Body of pancreas (tissue), 4 donors: Measurements from ENCODE around the gene NBL1.

ENCODE experiments used
- POLR2A ChIP-seq, 3 donors: fragments of 450-650 bp; IDR thresholded peaks; one replicate each; pipeline ENCODE4 v1.6.1; 2016; ENCODE audit warnings: antibody characterized with exemption in 3 of 3, mild to moderate bottlenecking in 2 of 3
- TF ChIP-seq, protein P1 (sequence below), 7 experiments: fragments of 450-650 bp in 4 of 7; fragments of 200-600 bp in 3 of 7; sonication (generic) in 3 of 7; IDR thresholded peaks; one replicate each; pipeline ENCODE4 v1.5.1; 2016 to 2019; ENCODE audit warnings: antibody characterized with exemption in 7 of 7

DNA sequence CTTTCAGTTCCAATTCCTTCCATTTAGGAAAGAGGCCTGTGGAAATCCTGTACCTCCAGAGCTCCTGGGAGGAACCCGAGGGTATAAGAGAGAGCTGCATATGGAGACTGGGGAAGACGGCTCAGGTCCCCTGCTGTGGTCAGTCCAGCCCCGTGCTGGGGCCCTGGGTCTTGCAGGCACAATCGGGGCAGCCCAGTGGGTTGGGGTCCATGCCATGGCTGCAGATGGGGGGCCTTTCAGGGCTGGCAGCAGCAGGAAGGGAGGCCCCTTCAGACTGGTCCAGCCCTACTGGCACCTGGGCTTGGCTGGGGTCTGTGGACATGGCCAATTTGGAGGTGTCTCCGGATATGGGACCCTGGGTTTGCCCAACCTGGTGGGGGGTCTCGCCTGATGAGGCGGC, 38.8 kb downstream of the NBL1 start:
- TF ChIP-seq, protein P1, sequence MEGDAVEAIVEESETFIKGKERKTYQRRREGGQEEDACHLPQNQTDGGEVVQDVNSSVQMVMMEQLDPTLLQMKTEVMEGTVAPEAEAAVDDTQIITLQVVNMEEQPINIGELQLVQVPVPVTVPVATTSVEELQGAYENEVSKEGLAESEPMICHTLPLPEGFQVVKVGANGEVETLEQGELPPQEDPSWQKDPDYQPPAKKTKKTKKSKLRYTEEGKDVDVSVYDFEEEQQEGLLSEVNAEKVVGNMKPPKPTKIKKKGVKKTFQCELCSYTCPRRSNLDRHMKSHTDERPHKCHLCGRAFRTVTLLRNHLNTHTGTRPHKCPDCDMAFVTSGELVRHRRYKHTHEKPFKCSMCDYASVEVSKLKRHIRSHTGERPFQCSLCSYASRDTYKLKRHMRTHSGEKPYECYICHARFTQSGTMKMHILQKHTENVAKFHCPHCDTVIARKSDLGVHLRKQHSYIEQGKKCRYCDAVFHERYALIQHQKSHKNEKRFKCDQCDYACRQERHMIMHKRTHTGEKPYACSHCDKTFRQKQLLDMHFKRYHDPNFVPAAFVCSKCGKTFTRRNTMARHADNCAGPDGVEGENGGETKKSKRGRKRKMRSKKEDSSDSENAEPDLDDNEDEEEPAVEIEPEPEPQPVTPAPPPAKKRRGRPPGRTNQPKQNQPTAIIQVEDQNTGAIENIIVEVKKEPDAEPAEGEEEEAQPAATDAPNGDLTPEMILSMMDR (IDR thresholded peaks at IDR 0.05) = no peak
- no peak for TF ChIP-seq POLR2A (IDR thresholded peaks at IDR 0.05)
